ENCODE measurements around the gene NUP214. TPM values are rescaled to one million over a fixed set of nuclear protein-coding genes. Genes with fewer than 3 reads are reported as not detected.
A peak's percentile ranks its signal among the peaks of the same experiment; 100 is the strongest.

The NUP214 gene
- total and polyA plus RNA-seq, 4 donors, result 23.5 to 60.7 (median 37.8) TPM

- WGBS, 2 donors, result 63 to 67% methylated on average over 4 of the region's 4 CpGs
- no peaks in the 10 kb centered on the region for H3K9me3 ChIP-seq (ENCODE audit: control insufficient read depth in 4 of 4, insufficient read depth in 3 of 4, low read length in 3 of 4)
- no peak for DNase-seq
- peak overlapping the region; percentile 10 to 56 for H3K27ac ChIP-seq (ENCODE audit: low read depth in 1 of 2, low read length in 1 of 2)
- H3K4me1 ChIP-seq (ENCODE audit: control insufficient read depth in 5 of 5, insufficient read depth in 5 of 5, low read length in 5 of 5), result peaks cover 0 to 3% (median 0%) of the 10 kb centered on the region in 5 donors
- no peak overlapping the region for H3K4me3 ChIP-seq
- no peaks in the 10 kb centered on the region for H3K27me3 ChIP-seq (ENCODE audit: control insufficient read depth in 3 of 3, insufficient read depth in 3 of 3, low read length in 2 of 3)
- no peaks in the 10 kb centered on the region for H3K36me3 ChIP-seq (ENCODE audit: control insufficient read depth in 4 of 4, insufficient read depth in 4 of 4, low read length in 4 of 4)
- no peak for TF ChIP-seq CTCF (IDR thresholded peaks at IDR 0.05; ENCODE audit: control extremely low read depth, extremely low read depth)
- ATAC-seq (ENCODE audit: insufficient read depth, low FRiP score), result no peak
- H3K9ac ChIP-seq (ENCODE audit: insufficient read depth in 1 of 2, low read length in 2 of 2), result no peak overlapping the region
These were observed 7.6 kb upstream of the NUP214 start for GRCh38 chr9:131117762-131118145.

- no peak for TF ChIP-seq CTCF (IDR thresholded peaks at IDR 0.05; ENCODE audit: control extremely low read depth, extremely low read depth)
- no peak for DNase-seq
- no peak for ATAC-seq (ENCODE audit: insufficient read depth, low FRiP score)
- H3K9ac ChIP-seq (ENCODE audit: insufficient read depth in 1 of 2, low read length in 2 of 2), result no peak overlapping the region
- peaks cover 0 to 3% (median 0%) of the 10 kb centered on the region in 5 donors for H3K4me1 ChIP-seq (ENCODE audit: control insufficient read depth in 5 of 5, insufficient read depth in 5 of 5, low read length in 5 of 5)
- H3K27ac ChIP-seq (ENCODE audit: low read depth in 1 of 2, low read length in 1 of 2), result no peak overlapping the region
- H3K4me3 ChIP-seq, result no peak overlapping the region
- 85 to 90% methylated on average over 8 of the region's 8 CpGs for WGBS, 2 donors
- H3K27me3 ChIP-seq (ENCODE audit: control insufficient read depth in 3 of 3, insufficient read depth in 3 of 3, low read length in 2 of 3), result no peaks in the 10 kb centered on the region
- H3K36me3 ChIP-seq (ENCODE audit: control insufficient read depth in 4 of 4, insufficient read depth in 4 of 4, low read length in 4 of 4), result no peaks in the 10 kb centered on the region
- H3K9me3 ChIP-seq (ENCODE audit: control insufficient read depth in 4 of 4, insufficient read depth in 3 of 4, low read length in 3 of 4), result no peaks in the 10 kb centered on the region
These were observed 5.8 kb upstream of the NUP214 start for GRCh38 chr9:131119600-131119999.

- Histone ChIP-seq H3K9me3 (ENCODE audit: control insufficient read depth in 4 of 4, insufficient read depth in 3 of 4, low read length in 3 of 4) (no peaks in the 10 kb centered on the region), H3K9ac (ENCODE audit: insufficient read depth in 1 of 2, low read length in 2 of 2) (no peak overlapping the region), H3K4me1 (ENCODE audit: control insufficient read depth in 5 of 5, insufficient read depth in 5 of 5, low read length in 5 of 5) (peaks cover 0 to 4% (median 0%) of the 10 kb centered on the region in 5 donors), H3K27ac (ENCODE audit: low read depth in 1 of 2, low read length in 1 of 2) (no peak overlapping the region), H3K36me3 (ENCODE audit: control insufficient read depth in 4 of 4, insufficient read depth in 4 of 4, low read length in 4 of 4) (no peaks in the 10 kb centered on the region), H3K27me3 (ENCODE audit: control insufficient read depth in 3 of 3, insufficient read depth in 3 of 3, low read length in 2 of 3) (no peaks in the 10 kb centered on the region), H3K4me3 (no peak overlapping the region)
- no peak for TF ChIP-seq CTCF (IDR thresholded peaks at IDR 0.05; ENCODE audit: control extremely low read depth, extremely low read depth)
- WGBS, 2 donors, result 92 to 97% methylated on average over 7 of the region's 7 CpGs
- ATAC-seq (ENCODE audit: insufficient read depth, low FRiP score) (no peak), DNase-seq (no peak)
These were observed 4.7 kb upstream of the NUP214 start for GRCh38 chr9:131120620-131121228.

- ATAC-seq (ENCODE audit: insufficient read depth, low FRiP score) (no peak), DNase-seq (no peak)
- H3K9ac ChIP-seq (ENCODE audit: insufficient read depth in 1 of 2, low read length in 2 of 2), result no peak overlapping the region
- 89 to 96% methylated on average over 2 of the region's 2 CpGs for WGBS, 2 donors
- H3K4me1 ChIP-seq (ENCODE audit: control insufficient read depth in 5 of 5, insufficient read depth in 5 of 5, low read length in 5 of 5), result peaks cover 0 to 8% (median 3%) of the 10 kb centered on the region in 5 donors
- H3K27ac ChIP-seq (ENCODE audit: low read depth in 1 of 2, low read length in 1 of 2), result no peak overlapping the region
- no peaks in the 10 kb centered on the region for H3K27me3 ChIP-seq (ENCODE audit: control insufficient read depth in 3 of 3, insufficient read depth in 3 of 3, low read length in 2 of 3)
- H3K36me3 ChIP-seq (ENCODE audit: control insufficient read depth in 4 of 4, insufficient read depth in 4 of 4, low read length in 4 of 4), result no peaks in the 10 kb centered on the region
- TF ChIP-seq CTCF (IDR thresholded peaks at IDR 0.05; ENCODE audit: control extremely low read depth, extremely low read depth), result no peak
- H3K4me3 ChIP-seq, result no peak overlapping the region
- H3K9me3 ChIP-seq (ENCODE audit: control insufficient read depth in 4 of 4, insufficient read depth in 3 of 4, low read length in 3 of 4), result no peaks in the 10 kb centered on the region
These were observed 4.0 kb upstream of the NUP214 start for GRCh38 chr9:131121346-131121745.

All from lung (tissue), 12 donors.